IMR-90 (cell line): Measurements from ENCODE around the gene IL12A. TPM values are rescaled to one million over a fixed set of nuclear protein-coding genes. Genes with fewer than 3 reads are reported as not detected.

Experiments used
- ATAC-seq: fragments of 200-7000 bp; cut with Tn5 transposase; 2 replicates; pipeline ENCODE4 v1.9.1; 2020; ENCODE audit warnings: low read depth, mild to moderate bottlenecking, moderate library complexity
- BruUV-seq: library from RNA; stranded (reverse); fragments of 400-500 nt; replicated peaks from 2 replicates; lab custom pipeline; 2021; lab: Mats Ljungman, UMichigan
- CTCF ChIA-PET: fragments of 300-600 bp; formaldehyde crosslinking; extraction: SDS; loops from one replicate; lab custom pipeline; 2021; ENCODE audit warnings: antibody characterized with exemption; lab: Yijun Ruan, JAX
- POLR2A ChIA-PET: fragments of 300-600 bp; sonication (Branson Sonifier 250); formaldehyde crosslinking; loops from one replicate; lab custom pipeline; 2022; ENCODE audit warnings: antibody characterized with exemption; ENCODE audit not compliant: unreplicated experiment; lab: Charles Lee
- DNase-seq: peaks from one replicate; pipeline ENCODE4 v3.0.0; 2013
- H2AFZ ChIP-seq: replicated peaks from 2 replicates; pipeline ENCODE3; 2013; ENCODE audit warnings: low read length, mild to moderate bottlenecking; ENCODE audit not compliant: poor library complexity
- H2AK5ac ChIP-seq: 2 replicates; pipeline ENCODE4 v1.6.1; 2013; ENCODE audit warnings: low read depth, low read length, inconsistent platforms
- H2AK9ac ChIP-seq: replicated peaks from 2 replicates; pipeline ENCODE3; 2013; ENCODE audit warnings: mild to moderate bottlenecking, low read depth, low read length, moderate library complexity; ENCODE audit not compliant: poor library complexity
- H2BK120ac ChIP-seq: 2 replicates; pipeline ENCODE4 v1.6.1; 2013; ENCODE audit warnings: low read depth, low read length, inconsistent platforms
- H2BK15ac ChIP-seq: 3 replicates; pipeline ENCODE4 v1.6.1; 2013; ENCODE audit warnings: low read depth, low read length, inconsistent platforms
- H2BK20ac ChIP-seq: 2 replicates; pipeline ENCODE4 v1.6.1; 2013; ENCODE audit warnings: low read depth, mild to moderate bottlenecking, inconsistent platforms, low read length, moderate library complexity
- H2BK5ac ChIP-seq: 2 replicates; pipeline ENCODE4 v1.6.1; 2013; ENCODE audit warnings: mild to moderate bottlenecking, low read depth, low read length, inconsistent platforms; ENCODE audit not compliant: poor library complexity, severe bottlenecking
- H3K14ac ChIP-seq: replicated peaks from 2 replicates; pipeline ENCODE4 v1.6.1; 2013; ENCODE audit warnings: low read depth, low read length, inconsistent platforms
- H3K18ac ChIP-seq: 2 replicates; pipeline ENCODE4 v1.6.1; 2013; ENCODE audit warnings: low read depth, low read length, control low read depth
- H3K23ac ChIP-seq: 2 replicates; pipeline ENCODE4 v1.6.1; 2013; ENCODE audit warnings: low read depth, low read length, inconsistent platforms
- H3K27ac ChIP-seq: 2 replicates; pipeline ENCODE4 v1.5.1; 2013; ENCODE audit warnings: mild to moderate bottlenecking, control low read depth, low read length; ENCODE audit not compliant: insufficient read depth
- H3K27me3 ChIP-seq: 2 replicates; pipeline ENCODE4 v1.6.1; 2013; ENCODE audit warnings: low read length; ENCODE audit not compliant: control insufficient read depth, insufficient read depth
- H3K36me3 ChIP-seq: 2 replicates; pipeline ENCODE4 v1.6.1; 2013; ENCODE audit warnings: low read length, mixed read lengths; ENCODE audit not compliant: control insufficient read depth, insufficient read depth
- H3K4ac ChIP-seq: 2 replicates; pipeline ENCODE4 v1.6.1; 2013; ENCODE audit warnings: low read depth, low read length, inconsistent platforms
- H3K4me1 ChIP-seq: 2 replicates; pipeline ENCODE4 v1.6.1; 2013; ENCODE audit warnings: low read length, mixed read lengths; ENCODE audit not compliant: control insufficient read depth, insufficient read depth
- H3K4me2 ChIP-seq: 2 replicates; pipeline ENCODE4 v1.6.1; 2013; ENCODE audit warnings: low read depth, mild to moderate bottlenecking, control low read depth, low read length, moderate library complexity
- H3K4me3 ChIP-seq: 2 replicates; pipeline ENCODE4 v1.5.1; 2013; ENCODE audit warnings: low read depth, mild to moderate bottlenecking, control low read depth, low read length, moderate library complexity; ENCODE audit not compliant: insufficient read depth
- H3K56ac ChIP-seq: 2 replicates; pipeline ENCODE4 v1.6.1; 2013; ENCODE audit warnings: low read length, inconsistent platforms; ENCODE audit not compliant: insufficient read depth; ENCODE audit errors: extremely low read depth
- H3K79me1 ChIP-seq, 2 experiments: 2 replicates each; pipeline ENCODE4 v1.6.1; 2013; ENCODE audit warnings: low read length in 2 of 2, inconsistent platforms in 1 of 2, low read depth in 1 of 2
- H3K9ac ChIP-seq: 2 replicates; pipeline ENCODE4 v1.6.1; 2013; ENCODE audit warnings: low read depth, low read length, control low read depth
- H3K9me1 ChIP-seq: 2 replicates; pipeline ENCODE4 v1.6.1; 2013; ENCODE audit warnings: low read length, inconsistent platforms; ENCODE audit not compliant: insufficient read depth
- H3K9me3 ChIP-seq: 2 replicates; pipeline ENCODE4 v1.6.1; 2013; ENCODE audit warnings: low read length; ENCODE audit not compliant: control insufficient read depth, insufficient read depth
- H4K20me1 ChIP-seq: 2 replicates; pipeline ENCODE4 v1.6.1; 2013; ENCODE audit warnings: low read length, inconsistent platforms; ENCODE audit not compliant: insufficient read depth
- H4K5ac ChIP-seq: 2 replicates; pipeline ENCODE4 v1.6.1; 2013; ENCODE audit warnings: mild to moderate bottlenecking, low read depth, low read length, control low read depth
- H4K8ac ChIP-seq, 2 experiments: 2 replicates each; pipeline ENCODE4 v1.6.1; 2013; ENCODE audit warnings: low read depth in 2 of 2, low read length in 2 of 2, control low read depth in 1 of 2, inconsistent platforms in 1 of 2
- H4K91ac ChIP-seq: 2 replicates; pipeline ENCODE4 v1.6.1; 2013; ENCODE audit warnings: low read depth, low read length, inconsistent platforms; ENCODE audit not compliant: insufficient read depth
- BHLHE40 ChIP-seq: fragments of 150-350 bp; IDR thresholded peaks from 2 replicates; pipeline ENCODE4 v1.6.1; 2016; ENCODE audit warnings: mild to moderate bottlenecking, low read depth, low read length
- CEBPB ChIP-seq: IDR thresholded peaks from 2 replicates; pipeline ENCODE4 v1.6.1; 2012; ENCODE audit warnings: low read depth, low read length, improper control_type of control experiment
- CHD1 ChIP-seq: IDR thresholded peaks from 2 replicates; pipeline ENCODE4 v1.6.1; 2012; ENCODE audit warnings: low read depth, low read length, improper control_type of control experiment
- ELK1 ChIP-seq: fragments of 150-350 bp; IDR thresholded peaks from 2 replicates; pipeline ENCODE4 v1.6.1; 2016; ENCODE audit warnings: low read depth, mild to moderate bottlenecking, low read length, moderate library complexity, borderline replicate concordance
- FOS ChIP-seq: fragments of 150-350 bp; IDR thresholded peaks from 2 replicates; pipeline ENCODE4 v1.6.1; 2016; ENCODE audit warnings: low read depth, low read length
- MAFK ChIP-seq: IDR thresholded peaks from 2 replicates; pipeline ENCODE4 v1.6.1; 2012; ENCODE audit warnings: low read depth, low read length, improper control_type of control experiment
- MAZ ChIP-seq: IDR thresholded peaks from 2 replicates; pipeline ENCODE4 v1.6.1; 2012; ENCODE audit warnings: low read depth, mild to moderate bottlenecking, low read length, improper control_type of control experiment, moderate library complexity, borderline replicate concordance
- MXI1 ChIP-seq: IDR thresholded peaks from 2 replicates; pipeline ENCODE4 v1.6.1; 2012; ENCODE audit warnings: low read depth, mild to moderate bottlenecking, low read length, moderate library complexity, borderline replicate concordance
- NFE2L2 ChIP-seq: fragments of 150-350 bp; IDR thresholded peaks from 2 replicates; pipeline ENCODE4 v1.6.1; 2016; ENCODE audit warnings: low read depth, mild to moderate bottlenecking, low read length
- POLR2A ChIP-seq: IDR thresholded peaks from 2 replicates; pipeline ENCODE4 v1.6.1; 2012; ENCODE audit warnings: mild to moderate bottlenecking, low read depth, low read length
- RAD21 ChIP-seq: IDR thresholded peaks from 2 replicates; pipeline ENCODE4 v1.6.1; 2012; ENCODE audit warnings: low read length, improper control_type of control experiment
- RCOR1 ChIP-seq: IDR thresholded peaks from 2 replicates; pipeline ENCODE4 v1.6.1; 2012; ENCODE audit warnings: mild to moderate bottlenecking, low read length, improper control_type of control experiment; ENCODE audit not compliant: insufficient replicate concordance
- RFX5 ChIP-seq: IDR thresholded peaks from 2 replicates; pipeline ENCODE4 v1.8.0; 2012; ENCODE audit warnings: low read depth, mild to moderate bottlenecking, low read length, moderate library complexity
- SMC3 ChIP-seq: fragments of 150-350 bp; IDR thresholded peaks from 2 replicates; pipeline ENCODE4 v1.6.1; 2016; ENCODE audit warnings: low read depth, mild to moderate bottlenecking, antibody characterized with exemption, low read length, moderate library complexity
- dilution Hi-C: fragments of 300-500 bp; cut with HindIII; formaldehyde crosslinking; loops from one replicate; pipeline ENCODE4 v1.14.3; 2018; ENCODE audit warnings: low sequenced_read_pairs; ENCODE audit not compliant: unreplicated experiment
- in situ Hi-C: fragments of 300-500 bp; cut with MboI; formaldehyde crosslinking; loops from 3 replicates; pipeline ENCODE4 v1.14.3; 2019; ENCODE audit warnings: low sequenced_read_pairs, inconsistent platforms, mixed read lengths
- intact Hi-C: fragments of 100-400 bp; cut with micrococcal nuclease; formaldehyde crosslinking; loops from 2 replicates; pipeline ENCODE4 v1.10.0; 2022
- polyA plus RNA-seq, 3 experiments: library from polyadenylated mRNA; depleted of rRNA; stranded (reverse); fragments of >200 nt; gene quantifications; 2 replicates each; pipeline ENCODE4 v1.2.3, GENCODE V29; 2012; ENCODE audit warnings: low replicate concordance in 1 of 3
- total RNA-seq: library from RNA; depleted of rRNA; stranded (reverse); fragments of >200 nt; gene quantifications from 2 replicates; pipeline ENCODE4 v1.2.3, GENCODE V29; 2012
- TF ChIP-seq, protein P1 (sequence below): conservative IDR thresholded peaks from 2 replicates; pipeline ENCODE4 v1.5.1; 2012; ENCODE audit warnings: mild to moderate bottlenecking, low read depth, low read length, improper control_type of control experiment
- TF ChIP-seq, protein P2 (sequence below): fragments of 150-350 bp; IDR thresholded peaks from 2 replicates; pipeline ENCODE4 v1.6.1; 2017; ENCODE audit warnings: mild to moderate bottlenecking, antibody characterized with exemption, low read length, low read depth

IL12A gene
- total and polyA plus RNA-seq, 2 of the 4 experiments (the other 2 are of a cell fraction) = 0.90 to 2.9 TPM

- H2AK9ac ChIP-seq = no peak overlapping the region
- H3K4me2 ChIP-seq = no peak overlapping the region
- H3K56ac ChIP-seq = no peak overlapping the region
- H2AFZ ChIP-seq = no peak overlapping the region
- H3K4ac ChIP-seq = no peak overlapping the region
- no peak overlapping the region for H3K23ac ChIP-seq
- dilution Hi-C loops (no loop called here), in situ Hi-C loops (loop anchor here (5.0 to 25.0 kb wide), 3 partner anchors 182 to 747 kb away; no protein-coding TSS in a partner anchor), intact Hi-C loops (no loop called here)
- no peak overlapping the region for H4K8ac ChIP-seq
- H3K4me1 ChIP-seq = 0 out of 2 replicates have a peak, but pooled peaks cover 1% of the 10 kb centered on the region
- BruUV-seq = no TSS peak
- no peak for ATAC-seq
- no peaks in the 10 kb centered on the region for H4K20me1 ChIP-seq
- POLR2A ChIA-PET = no interaction called here
- no peak overlapping the region for H3K27ac ChIP-seq
- H3K18ac ChIP-seq = no peak overlapping the region
- H3K9ac ChIP-seq = no peak overlapping the region
- no peak for DNase-seq
- CTCF ChIA-PET = no interaction called here
- no peak overlapping the region for H4K5ac ChIP-seq
- no peak overlapping the region for H2BK120ac ChIP-seq
- no peaks in the 10 kb centered on the region for H3K9me3 ChIP-seq
- H4K91ac ChIP-seq = no peak overlapping the region
- H3K9me1 ChIP-seq = no peaks in the 10 kb centered on the region; the same call in 1 of the 2 replicates
- H2BK15ac ChIP-seq = no peak overlapping the region
- H2BK20ac ChIP-seq = no peak overlapping the region
- no peak overlapping the region for H3K14ac ChIP-seq
- H3K36me3 ChIP-seq = no peaks in the 10 kb centered on the region
- no peak overlapping the region for H2AK5ac ChIP-seq
- no peak overlapping the region for H2BK5ac ChIP-seq
- no peak overlapping the region for H3K4me3 ChIP-seq
- no peak for TF ChIP-seq NFE2L2
- no peak for TF ChIP-seq BHLHE40
- no peak for TF ChIP-seq SMC3
- no peak for TF ChIP-seq ELK1
- TF ChIP-seq RCOR1 = no peak
- TF ChIP-seq POLR2A = no peak
- no peak for TF ChIP-seq MXI1
- no peak for TF ChIP-seq FOS
- TF ChIP-seq, protein P1, sequence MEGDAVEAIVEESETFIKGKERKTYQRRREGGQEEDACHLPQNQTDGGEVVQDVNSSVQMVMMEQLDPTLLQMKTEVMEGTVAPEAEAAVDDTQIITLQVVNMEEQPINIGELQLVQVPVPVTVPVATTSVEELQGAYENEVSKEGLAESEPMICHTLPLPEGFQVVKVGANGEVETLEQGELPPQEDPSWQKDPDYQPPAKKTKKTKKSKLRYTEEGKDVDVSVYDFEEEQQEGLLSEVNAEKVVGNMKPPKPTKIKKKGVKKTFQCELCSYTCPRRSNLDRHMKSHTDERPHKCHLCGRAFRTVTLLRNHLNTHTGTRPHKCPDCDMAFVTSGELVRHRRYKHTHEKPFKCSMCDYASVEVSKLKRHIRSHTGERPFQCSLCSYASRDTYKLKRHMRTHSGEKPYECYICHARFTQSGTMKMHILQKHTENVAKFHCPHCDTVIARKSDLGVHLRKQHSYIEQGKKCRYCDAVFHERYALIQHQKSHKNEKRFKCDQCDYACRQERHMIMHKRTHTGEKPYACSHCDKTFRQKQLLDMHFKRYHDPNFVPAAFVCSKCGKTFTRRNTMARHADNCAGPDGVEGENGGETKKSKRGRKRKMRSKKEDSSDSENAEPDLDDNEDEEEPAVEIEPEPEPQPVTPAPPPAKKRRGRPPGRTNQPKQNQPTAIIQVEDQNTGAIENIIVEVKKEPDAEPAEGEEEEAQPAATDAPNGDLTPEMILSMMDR = no peak
- no peak for TF ChIP-seq RAD21
- TF ChIP-seq RFX5 = no peak
- TF ChIP-seq MAZ = no peak
- TF ChIP-seq MAFK = no peak
- TF ChIP-seq, protein P2, sequence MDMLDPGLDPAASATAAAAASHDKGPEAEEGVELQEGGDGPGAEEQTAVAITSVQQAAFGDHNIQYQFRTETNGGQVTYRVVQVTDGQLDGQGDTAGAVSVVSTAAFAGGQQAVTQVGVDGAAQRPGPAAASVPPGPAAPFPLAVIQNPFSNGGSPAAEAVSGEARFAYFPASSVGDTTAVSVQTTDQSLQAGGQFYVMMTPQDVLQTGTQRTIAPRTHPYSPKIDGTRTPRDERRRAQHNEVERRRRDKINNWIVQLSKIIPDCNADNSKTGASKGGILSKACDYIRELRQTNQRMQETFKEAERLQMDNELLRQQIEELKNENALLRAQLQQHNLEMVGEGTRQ = no peak
- TF ChIP-seq CEBPB = no peak
- TF ChIP-seq CHD1 = no peak
- no peaks in the 10 kb centered on the region for H3K27me3 ChIP-seq
- H3K79me1 ChIP-seq = no peaks in the 10 kb centered on the region
Measured at GRCh38 chr3:160009525-160009924, 20.9 kb downstream of the IL12A start.
